SHP77 treated with DMSO at 0.1 percent for 48 hours (cell line): Measurements from ENCODE around the gene RPS26.
"Not testable (repeated sequence)": the region's sequence is repeated elsewhere in the genome, so short reads cannot be mapped to it uniquely, and the experiment has no call there.

Experiments
- DNase-seq: peaks from one replicate; lab custom pipeline; 2025; lab: John Stamatoyannopoulos, UW

The RPS26 gene

DNA sequence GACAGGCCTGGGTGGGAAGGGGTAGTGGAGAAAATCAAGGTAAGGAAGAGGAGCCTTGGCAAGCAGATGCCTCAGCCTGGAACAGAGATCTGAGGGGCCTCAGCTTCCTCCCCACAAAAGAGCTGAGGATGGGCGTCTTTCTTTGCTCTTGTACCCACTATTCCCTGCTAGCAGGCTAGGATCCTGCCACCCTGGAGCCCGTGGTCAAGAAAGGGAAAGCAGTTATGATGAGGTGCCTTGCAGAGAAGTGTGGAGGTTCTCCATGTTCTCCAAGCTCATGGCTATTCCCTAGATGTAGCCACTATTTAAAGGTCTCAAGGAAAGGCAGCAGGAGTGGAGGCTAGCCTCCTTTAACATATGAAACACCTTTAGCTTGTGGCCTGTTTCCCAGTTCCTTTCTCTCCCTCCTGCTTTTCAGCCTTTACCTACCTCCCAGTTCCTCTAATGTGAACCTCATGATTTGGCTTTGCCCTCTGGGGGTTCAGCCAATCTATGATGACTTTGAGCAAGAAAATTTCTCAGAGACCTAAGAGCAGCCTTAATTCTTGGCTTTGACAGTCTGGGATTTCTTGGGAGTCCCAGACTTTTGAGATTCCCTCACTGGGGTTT, 19.7 kb upstream of the RPS26 start:
- no peak for DNase-seq

DNA sequence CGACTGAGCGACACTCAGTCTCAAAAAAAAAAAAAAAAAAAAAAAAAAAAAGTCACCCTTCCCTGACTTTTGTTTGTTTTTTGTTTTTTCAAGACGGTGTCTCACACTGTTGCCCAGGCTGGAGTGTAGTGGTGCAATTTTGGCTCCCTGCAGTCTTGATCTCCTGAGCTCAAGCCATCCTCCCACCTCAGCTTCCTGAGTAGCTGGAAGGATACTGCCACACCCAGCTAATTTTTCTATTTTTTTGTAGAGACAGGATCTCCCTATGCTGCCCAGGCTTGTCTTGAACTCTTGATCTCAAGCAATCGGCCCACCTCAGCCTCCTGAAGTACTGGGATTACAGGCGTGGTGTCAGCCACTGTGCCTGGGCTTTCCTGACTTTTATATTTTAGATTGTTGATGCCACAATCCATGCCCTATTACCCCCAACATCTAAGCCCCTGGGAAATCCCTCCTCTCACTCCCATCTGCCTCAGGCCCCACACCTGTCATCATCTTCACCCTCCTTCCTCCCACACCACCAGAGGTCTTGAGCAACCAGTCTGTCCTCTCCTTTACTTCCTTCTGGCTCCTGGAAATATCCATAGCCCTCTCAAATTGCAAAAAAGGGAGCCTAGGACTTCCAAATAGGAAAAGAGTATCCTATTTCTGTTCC, 13.1 kb upstream of the RPS26 start:
- DNase-seq = no peak

DNA sequence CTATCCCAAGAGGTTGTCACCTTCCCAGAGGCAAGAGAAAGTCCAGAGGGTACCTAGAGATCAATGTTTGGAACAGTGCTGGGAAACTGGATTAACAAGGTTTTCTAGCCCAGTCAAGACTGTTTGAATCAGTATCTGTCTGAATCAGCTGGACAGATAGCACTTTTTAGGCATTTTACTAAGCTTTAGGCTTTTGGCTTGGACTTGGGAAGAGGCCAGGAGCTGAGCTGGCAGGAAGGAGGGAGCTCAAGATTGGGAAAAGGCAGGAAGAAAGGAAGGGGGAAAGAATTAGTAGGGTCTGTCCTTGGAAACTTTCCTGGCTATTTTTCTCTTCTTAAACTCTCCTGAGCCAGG, 12.6 kb upstream of the RPS26 start:
- no peak for DNase-seq

DNA sequence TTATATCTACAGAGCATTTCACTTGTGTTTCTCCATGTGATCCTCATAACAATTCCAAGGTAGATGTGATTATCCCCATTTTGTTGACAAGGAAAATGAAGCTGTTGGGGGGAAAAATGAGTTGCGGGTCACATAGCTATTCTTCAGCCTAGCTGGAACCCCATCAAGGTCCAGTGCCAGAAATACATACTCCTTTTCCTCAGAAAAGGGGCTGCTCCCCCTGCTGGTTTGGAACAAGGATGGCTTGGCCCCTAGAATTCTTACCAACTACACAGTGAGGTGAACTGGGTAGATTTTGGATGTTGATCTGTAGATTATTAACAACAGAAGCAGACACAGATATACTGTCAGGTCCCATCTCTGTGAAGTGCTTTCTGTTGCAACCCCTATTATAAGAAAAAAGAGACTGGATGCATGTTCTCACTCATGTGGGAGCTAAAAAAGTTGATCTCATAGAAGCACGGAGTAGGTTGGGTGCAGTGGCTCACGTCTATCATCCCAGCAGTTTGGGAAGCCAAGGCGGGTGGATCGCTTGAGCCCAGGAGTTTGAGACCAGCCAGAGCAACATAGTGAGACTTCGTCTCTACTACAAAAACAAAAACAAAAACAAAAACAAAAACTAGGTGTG, 11.9 kb upstream of the RPS26 start:
- DNase-seq = no peak

DNA sequence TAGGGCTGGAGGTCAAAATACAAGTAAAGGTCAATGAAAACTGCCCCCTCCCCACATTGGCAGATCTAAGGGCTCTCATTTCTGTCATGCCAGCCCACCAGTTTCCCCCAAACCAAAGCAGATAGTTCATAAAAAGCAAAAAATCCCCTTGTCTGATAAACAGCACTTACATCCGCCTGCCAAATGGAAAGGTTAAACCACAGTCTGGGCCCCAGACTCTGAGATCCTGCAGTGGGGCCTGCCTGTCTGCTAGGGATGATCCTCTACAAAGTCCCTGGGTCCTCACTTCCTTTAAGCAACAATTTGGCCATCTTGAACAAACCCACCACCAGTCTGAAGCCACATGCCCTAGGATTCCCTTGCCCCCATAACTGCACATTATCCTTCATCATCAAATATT, 9.7 kb upstream of the RPS26 start:
- DNase-seq = no peak

DNA sequence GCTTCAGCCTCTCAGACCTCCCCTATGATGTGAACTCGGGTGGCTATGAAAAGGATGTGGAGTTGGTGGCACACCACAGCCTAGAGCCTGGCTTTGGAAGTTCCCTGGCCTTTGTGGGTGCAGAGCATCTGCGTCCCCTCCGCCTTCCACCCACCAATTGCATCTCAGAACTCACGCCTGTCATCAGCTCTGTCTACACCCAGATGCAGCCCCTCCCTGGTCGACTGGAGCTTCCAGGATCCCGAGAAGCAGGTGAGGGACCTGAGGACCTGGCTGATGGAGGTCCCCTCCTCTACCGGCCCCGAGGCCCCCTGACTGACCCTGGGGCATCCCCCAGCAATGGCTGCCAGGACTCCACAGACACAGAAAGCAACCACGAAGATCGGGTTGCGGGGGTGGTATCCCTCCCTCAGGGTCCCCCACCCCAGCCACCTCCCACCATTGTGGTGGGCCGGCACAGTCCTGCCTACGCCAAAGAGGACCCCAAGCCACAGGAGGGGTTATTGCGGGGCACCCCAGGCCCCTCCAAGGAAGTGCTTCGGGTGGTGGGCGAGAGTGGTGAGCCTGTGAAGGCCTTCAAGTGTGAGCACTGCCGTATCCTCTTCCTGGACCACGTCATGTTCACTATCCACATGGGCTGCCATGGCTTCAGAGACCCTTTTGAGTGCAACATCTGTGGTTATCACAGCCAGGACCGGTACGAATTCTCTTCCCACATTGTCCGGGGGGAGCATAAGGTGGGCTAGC, 7.0 kb upstream of the RPS26 start:
- DNase-seq = no peak

DNA sequence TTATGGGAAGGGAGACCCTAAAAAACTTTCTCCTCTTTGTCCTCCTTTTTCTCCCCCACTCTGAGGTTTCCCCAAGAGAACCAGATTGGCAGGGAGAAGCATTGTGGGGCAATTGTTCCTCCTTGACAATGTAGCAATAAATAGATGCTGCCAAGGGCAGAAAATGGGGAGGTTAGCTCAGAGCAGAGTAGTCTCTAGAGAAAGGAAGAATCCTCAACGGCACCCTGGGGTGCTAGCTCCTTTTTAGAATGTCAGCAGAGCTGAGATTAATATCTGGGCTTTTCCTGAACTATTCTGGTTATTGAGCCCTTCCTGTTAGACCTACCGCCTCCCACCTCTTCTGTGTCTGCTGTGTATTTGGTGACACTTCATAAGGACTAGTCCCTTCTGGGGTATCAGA, 4.6 kb upstream of the RPS26 start:
- no peak for DNase-seq

DNA sequence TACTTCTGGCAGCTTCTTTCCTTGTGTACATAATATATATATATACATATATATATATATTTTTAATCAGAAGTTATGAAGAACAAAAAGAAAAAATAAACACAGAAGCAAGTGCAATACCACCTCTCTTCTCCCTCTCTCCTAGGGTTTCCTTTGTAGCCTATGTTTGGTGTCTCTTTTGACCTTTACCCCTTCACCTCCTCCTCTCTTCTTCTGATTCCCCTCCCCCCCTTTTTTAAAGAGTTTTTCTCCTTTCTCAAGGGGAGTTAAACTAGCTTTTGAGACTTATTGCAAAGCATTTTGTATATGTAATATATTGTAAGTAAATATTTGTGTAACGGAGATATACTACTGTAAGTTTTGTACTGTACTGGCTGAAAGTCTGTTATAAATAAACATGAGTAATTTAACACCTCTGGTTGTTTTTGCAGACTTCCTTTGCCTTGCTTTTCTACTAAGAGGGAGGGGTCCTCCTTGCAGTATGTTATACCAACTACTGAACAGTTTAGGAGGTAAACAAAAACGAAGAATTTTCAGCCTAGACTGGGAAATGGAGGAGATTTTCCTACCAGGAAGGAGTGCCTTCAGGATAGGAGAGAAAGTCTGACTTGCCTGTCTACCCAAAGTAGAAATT, 3.6 kb upstream of the RPS26 start:
- DNase-seq = no peak

DNA sequence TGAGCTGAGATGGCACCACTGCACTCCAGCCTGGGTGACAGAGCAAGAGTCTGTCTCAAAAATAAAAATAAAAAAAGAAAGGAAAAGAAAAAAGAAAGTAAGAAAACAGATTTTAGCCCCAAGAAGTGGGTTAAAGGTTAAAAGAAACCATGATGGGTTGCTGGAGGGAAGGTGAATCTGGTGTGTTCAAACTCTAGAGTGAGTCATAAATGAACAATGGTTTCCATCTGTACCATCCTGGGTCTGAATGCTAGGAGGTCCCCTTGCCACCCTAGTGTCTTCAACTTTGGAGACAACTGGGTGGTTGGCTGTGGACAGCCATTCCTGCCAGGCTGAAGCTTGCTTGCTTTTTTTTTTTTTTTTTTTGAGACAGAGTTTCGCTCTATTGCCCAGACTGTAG, 1.6 kb upstream of the RPS26 start:
- DNase-seq = no peak

DNA sequence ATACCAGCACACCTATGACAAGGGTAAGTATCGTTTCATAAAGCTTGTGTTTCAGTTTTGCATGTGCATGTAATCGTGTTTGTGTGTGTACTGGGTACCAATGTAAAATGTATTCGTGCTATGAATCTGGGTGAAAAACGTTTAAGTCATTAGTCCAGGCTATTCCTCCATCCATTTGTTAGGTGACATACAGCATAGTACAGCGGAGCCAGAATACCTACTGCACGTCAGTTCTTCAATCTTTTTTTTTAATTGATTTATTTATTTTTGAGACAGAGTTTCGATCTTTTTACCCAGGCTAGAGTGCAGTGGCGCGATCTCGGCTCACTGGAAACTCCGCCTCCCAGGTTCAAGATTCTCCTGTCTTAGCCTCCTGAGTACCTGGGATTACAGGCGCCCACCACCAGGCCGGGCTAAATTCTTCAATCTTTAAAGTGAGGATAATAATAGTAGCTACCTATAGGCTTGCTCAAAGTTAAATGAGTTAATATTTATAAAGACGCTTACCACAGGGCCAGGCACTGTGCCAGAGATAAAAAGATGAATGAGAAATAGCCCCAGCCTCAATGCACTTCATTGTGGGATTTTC, 661 bp upstream of the RPS26 start:
- DNase-seq = no peak

DNA sequence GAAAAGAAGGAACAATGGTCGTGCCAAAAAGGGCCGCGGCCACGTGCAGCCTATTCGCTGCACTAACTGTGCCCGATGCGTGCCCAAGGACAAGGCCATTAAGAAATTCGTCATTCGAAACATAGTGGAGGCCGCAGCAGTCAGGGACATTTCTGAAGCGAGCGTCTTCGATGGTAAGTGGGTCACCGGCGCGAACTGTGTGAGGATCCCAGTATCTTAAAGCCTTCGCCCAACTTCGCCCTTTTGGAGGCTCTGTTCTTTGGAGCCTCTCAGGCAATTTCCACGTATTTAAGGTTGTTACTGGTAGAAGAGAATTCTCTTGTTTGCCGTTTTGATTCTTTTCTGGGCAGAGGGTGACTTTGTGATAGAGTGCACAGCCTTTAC, 704 bp downstream of the RPS26 start:
- DNase-seq = not testable (repeated sequence)

DNA sequence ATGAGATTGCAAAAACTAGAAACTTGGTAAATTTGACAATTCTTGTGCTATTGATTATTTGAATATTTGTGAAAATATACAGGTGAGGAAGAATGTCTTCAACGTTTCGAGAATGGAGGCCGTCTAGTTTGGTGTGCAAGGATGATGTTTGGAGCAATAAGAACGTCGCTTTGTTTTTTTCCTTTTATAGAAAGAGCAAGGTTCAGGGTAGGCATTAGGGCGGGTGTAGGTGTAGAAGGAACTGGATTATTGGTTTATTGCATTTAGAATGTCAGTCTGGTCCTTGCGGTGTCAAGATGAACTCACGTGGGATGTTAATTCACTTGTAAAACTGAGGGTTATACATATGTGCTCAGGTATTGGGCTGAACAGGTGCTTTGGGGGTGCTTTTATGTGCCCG, 1.1 kb downstream of the RPS26 start:
- DNase-seq = no peak

DNA sequence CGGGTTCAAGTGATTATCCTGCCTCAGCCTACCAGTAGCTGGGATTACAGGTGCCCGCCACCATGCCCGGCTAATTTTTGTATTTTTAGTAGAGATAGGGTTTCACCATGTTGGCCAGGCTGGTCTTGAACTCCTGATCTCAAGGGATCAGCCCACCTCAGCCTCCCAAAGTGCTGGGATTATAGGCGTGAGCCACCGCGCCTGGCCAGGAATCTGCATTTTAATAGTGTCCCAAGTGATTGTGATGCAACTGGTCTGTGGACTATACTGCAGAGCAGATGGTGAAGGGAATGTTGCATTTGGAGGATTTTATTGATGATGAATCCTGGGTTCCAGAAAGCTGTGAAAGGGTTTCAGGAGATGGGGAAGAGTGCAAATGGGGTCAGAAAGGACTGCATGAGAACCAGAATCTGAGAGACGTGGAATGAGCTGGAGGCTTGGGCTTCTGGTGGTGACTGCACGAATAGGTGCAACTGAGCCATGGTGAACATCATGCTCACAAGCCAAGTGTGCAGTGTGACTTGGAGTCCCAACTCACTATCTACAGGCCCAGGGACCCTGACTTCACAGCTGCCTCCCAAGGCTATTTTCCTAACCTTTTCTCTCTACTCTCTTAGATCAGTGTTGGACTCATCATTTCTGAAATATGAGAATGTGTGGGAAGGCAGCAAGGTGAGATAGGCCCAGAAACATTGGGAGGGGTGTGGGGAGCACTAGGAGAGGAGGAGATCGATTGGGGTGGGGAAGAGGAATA, 4.5 kb downstream of the RPS26 start:
- DNase-seq = no peak

DNA sequence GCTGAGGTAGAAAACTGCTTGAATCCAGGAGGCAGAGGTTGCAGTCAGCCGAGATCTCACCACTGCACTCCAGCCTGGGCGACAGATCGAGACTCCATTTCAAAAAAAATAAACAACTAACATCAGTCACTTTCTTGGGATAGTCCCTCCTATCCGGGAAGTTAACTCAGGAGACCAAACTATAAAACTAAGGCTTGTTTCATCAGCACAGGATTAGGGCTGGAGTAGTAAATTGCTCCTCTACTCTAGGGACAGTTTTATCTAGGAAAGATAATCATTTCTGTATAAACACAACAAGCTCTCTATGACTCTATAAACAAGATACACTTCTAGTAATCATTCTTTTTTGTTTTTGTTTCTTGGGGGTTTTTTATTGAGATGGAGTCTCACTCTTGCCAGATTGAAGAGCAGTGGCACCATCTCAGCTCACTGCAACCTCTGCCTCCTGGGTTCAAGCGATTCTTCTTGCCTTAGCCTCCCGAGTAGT, 11.7 kb downstream of the RPS26 start:
- no peak for DNase-seq

DNA sequence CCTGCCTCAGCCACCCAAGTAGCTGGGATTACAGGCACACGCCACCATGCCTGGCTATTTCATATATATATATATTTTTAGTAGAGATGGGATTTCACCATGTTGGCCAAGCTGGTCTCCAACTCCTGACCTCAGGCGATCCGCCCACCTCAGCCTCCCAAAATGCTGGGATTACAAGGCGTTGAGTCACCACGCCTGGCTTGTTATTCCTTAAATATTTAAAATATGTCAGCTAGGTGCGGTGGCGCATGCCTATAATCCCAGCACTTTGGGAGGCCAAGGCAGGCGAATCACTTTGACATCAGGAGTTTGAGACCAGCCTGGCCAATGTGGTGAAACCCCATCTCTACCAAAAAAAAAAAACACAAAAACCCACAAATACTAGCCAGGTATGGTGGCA, 18.2 kb downstream of the RPS26 start:
- not testable (repeated sequence) for DNase-seq

DNA sequence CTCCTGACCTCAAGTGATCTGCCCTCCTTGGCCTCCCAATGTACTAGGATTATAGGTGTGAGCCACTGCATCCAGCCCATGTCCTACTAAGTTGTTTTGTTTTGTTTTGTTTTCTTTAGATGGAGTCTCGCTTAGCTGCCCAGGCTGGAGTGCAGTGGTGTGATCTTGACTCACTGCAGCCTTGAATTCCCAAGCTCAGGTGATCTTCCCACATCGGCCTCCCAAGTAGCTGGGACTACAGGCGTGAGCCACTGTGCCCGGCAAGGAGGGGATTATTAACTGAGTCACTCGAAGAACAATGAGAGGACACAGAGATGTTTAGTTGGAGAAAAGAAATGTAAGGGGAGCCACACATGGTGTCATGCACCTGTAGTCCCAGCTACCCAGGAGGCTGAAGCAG, 20.3 kb downstream of the RPS26 start:
- no peak for DNase-seq

DNA sequence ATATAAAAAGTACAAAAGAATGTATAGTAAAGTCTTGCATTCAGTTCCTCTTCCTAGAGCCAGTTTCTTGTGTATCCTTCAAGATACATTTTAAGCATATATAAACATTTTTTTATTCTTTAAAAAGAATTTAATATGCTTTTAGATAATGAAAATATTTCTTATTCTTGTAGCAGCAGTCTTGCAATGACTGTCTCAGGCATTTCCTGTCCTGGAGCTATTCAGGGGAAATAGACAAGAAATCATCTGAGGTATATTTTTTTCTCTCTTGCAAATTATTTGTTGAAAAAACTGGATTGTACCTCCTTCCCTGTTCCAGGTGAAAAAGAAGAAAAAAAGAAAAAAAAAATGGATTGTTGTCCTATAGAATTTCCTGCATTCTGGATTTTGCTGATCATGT, 21.3 kb downstream of the RPS26 start:
- DNase-seq = no peak

DNA sequence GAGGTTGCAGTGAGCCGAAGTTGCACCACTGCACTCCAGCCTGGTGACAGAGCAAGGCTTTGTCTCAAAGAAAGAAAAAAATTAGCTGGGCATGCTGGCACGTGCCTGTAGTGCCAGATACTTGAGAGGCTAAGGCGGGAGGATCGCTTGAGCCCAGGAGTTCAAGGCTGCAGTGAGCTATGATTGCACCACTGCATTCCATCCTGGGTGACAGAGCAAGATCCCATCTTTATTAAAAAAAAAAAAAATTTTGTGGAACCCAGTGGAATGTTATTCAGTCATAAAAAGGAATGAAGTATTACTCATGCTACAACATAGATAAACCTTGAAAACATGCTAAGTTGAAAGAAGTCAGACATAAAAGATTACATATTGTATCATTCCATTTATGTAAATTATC, 29.9 kb downstream of the RPS26 start:
- no peak for DNase-seq

DNA sequence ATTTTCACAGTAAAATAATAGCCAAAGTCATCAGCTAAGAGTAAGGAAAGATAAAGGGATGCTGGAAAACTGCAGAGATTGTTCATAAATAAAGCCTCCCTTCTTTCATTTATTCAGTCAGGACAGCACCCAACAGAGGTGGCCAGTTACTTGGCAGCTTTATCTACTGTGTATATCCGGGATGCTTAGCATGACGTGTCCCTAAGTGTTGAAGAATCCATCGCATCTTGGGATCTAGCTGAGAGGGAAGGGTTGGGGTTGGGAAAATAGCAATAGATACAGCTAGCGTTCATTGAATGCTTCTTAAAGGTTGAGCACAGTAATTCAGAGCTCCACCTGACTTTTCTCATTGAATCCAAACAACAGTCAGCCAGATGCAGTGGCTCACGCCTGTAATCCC, 32.7 kb downstream of the RPS26 start:
- DNase-seq = no peak

DNA sequence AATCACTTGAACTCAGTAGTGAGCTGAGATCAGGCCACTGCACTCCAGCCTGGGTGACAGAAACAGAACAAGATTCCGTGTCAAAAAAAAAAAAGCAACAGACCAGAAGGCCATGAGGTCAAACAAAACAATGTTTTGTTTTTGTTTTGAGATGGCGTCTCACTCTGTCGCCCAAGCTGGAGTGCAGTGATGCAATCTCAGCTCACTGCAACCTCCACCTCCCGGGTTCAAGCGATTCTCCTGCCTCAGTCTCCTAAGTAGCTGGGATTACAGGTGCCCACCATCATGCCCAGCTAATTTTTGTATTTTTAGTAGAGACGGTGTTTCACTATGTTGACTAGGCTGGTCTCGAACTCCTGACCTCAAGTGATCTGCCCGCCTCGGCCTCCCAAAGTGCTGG, 36.2 kb downstream of the RPS26 start:
- not testable (repeated sequence) for DNase-seq

DNA sequence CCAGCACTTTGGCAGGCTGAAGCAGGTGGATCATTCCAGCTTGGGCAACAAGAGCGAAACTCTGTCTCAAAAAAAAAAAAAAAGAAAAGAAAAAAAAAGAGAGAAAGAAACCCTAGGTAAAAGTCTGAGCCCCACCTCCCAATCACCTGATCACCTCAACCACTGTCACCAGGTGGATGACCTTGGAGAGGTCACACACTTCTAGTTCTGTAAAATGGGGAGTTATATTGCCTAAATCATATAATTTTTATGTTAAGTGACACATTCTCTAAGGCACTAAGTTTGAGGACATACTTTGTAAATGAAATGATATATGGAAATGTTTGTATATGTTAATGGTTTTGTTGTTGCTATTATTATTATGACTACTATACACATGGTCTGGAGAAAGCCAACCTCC, 36.7 kb downstream of the RPS26 start:
- DNase-seq = no peak
